HG03095 (cell line): ENCODE results near the gene TIAM1.
A peak's percentile ranks its signal among the peaks of the same experiment; 100 is the strongest.

Experiments used
- ATAC-seq: cut with Tn5 transposase; IDR thresholded peaks from one replicate; pipeline ENCODE4 v1.9.1; 2021; ENCODE audit warnings: moderate library complexity; ENCODE audit not compliant: unreplicated experiment

The TIAM1 gene

GRCh38 chr21:31142600-31142999 lies 201.5 kb downstream of the TIAM1 start:
- ATAC-seq, result no peak

GRCh38 chr21:31141389-31142000 lies 202.6 kb downstream of the TIAM1 start:
- no peak for ATAC-seq

GRCh38 chr21:31140676-31141075 lies 203.4 kb downstream of the TIAM1 start:
- ATAC-seq, result no peak

GRCh38 chr21:31140025-31140424 lies 204.0 kb downstream of the TIAM1 start:
- no peak for ATAC-seq

- no peak for ATAC-seq
Measured at GRCh38 chr21:31137960-31138359, 206.1 kb downstream of the TIAM1 start.

- ATAC-seq, result peak; percentile 57
Measured at GRCh38 chr21:31136891-31137290, 207.2 kb downstream of the TIAM1 start.

GRCh38 chr21:31135531-31136184 lies 208.4 kb downstream of the TIAM1 start:
- ATAC-seq, result no peak

- no peak for ATAC-seq
Measured at GRCh38 chr21:31133243-31133830, 210.7 kb downstream of the TIAM1 start.

- peak; percentile 72 for ATAC-seq
Measured at GRCh38 chr21:31132574-31133242, 211.4 kb downstream of the TIAM1 start.

- no peak for ATAC-seq
Measured at GRCh38 chr21:31130821-31131220, 213.2 kb downstream of the TIAM1 start.

- ATAC-seq, result no peak
Measured at GRCh38 chr21:31128234-31128633, 215.8 kb downstream of the TIAM1 start.

- no peak for ATAC-seq
Measured at GRCh38 chr21:31124010-31124409, 220.1 kb downstream of the TIAM1 start.

- no peak for ATAC-seq
Measured at GRCh38 chr21:31119199-31119598, 224.9 kb downstream of the TIAM1 start.

GRCh38 chr21:31117128-31117916 lies 226.7 kb downstream of the TIAM1 start:
- ATAC-seq, result no peak

- no peak for ATAC-seq
Measured at GRCh38 chr21:31115249-31115648, 228.8 kb downstream of the TIAM1 start.

- ATAC-seq, result no peak
Measured at GRCh38 chr21:31111093-31111492, 233.0 kb downstream of the TIAM1 start.

GRCh38 chr21:31110430-31110829 lies 233.6 kb downstream of the TIAM1 start:
- ATAC-seq, result no peak

- no peak for ATAC-seq
Measured at GRCh38 chr21:31107871-31108270, 236.2 kb downstream of the TIAM1 start.

GRCh38 chr21:31107176-31107785 lies 236.8 kb downstream of the TIAM1 start:
- no peak for ATAC-seq

- ATAC-seq, result no peak
Measured at GRCh38 chr21:31103571-31104265, 240.3 kb downstream of the TIAM1 start.
